Measurements from ENCODE around the gene PET100.

DNA sequence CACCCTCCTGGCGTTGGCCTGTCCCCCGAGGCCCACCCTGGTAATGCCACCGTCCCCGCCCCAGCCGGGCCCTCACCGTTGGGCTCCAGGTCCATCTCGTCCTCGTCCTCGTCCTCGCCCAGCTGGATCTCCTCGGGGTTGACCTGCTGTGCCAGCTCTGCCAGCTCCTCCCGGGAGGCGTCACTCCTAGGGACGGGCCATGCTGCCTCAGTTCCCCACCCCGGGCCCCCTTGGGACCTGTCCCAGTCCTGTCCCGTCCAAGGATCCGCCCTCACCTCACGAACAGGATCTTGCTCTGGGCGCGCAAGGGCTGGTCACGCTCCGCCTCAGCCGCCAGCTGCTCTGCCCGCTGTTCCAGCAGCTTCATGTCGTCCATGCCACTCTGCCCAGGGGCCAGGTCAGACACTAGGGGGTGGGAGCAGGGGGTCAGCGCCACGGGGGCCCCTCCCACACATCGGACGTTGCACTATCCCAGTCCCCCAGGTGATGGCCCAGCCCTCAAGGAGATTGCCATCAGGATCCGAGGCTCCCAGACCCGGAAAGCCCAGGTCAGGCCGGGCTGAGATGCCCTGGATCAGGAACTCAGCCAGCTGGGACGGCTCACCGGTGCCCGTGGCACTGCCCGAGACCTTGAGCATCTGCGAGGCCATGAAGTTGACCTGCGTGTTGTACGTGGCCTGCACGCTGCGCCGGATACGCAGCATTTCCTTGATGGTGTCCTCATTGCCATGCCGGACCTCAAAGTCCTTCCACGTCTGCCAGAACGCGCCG is 9.7 kb upstream of the PET100 start:
- TF ChIP-seq, protein P1, sequence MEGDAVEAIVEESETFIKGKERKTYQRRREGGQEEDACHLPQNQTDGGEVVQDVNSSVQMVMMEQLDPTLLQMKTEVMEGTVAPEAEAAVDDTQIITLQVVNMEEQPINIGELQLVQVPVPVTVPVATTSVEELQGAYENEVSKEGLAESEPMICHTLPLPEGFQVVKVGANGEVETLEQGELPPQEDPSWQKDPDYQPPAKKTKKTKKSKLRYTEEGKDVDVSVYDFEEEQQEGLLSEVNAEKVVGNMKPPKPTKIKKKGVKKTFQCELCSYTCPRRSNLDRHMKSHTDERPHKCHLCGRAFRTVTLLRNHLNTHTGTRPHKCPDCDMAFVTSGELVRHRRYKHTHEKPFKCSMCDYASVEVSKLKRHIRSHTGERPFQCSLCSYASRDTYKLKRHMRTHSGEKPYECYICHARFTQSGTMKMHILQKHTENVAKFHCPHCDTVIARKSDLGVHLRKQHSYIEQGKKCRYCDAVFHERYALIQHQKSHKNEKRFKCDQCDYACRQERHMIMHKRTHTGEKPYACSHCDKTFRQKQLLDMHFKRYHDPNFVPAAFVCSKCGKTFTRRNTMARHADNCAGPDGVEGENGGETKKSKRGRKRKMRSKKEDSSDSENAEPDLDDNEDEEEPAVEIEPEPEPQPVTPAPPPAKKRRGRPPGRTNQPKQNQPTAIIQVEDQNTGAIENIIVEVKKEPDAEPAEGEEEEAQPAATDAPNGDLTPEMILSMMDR (IDR thresholded peaks at IDR 0.05) = peak in 1 of 3 donors; percentile 21
- TF ChIP-seq POLR2A (IDR thresholded peaks at IDR 0.05) = no peak

Measured in breast epithelium (tissue), 3 donors.